ENCODE measurements around the gene TBCCD1. TPM values are rescaled to one million over a fixed set of nuclear protein-coding genes. Genes with fewer than 3 reads are reported as not detected.

The TBCCD1 gene
- total and polyA plus RNA-seq, 2 of the 4 experiments (the other 2 are of a cell fraction), result 7.9 to 19.7 TPM

DNA sequence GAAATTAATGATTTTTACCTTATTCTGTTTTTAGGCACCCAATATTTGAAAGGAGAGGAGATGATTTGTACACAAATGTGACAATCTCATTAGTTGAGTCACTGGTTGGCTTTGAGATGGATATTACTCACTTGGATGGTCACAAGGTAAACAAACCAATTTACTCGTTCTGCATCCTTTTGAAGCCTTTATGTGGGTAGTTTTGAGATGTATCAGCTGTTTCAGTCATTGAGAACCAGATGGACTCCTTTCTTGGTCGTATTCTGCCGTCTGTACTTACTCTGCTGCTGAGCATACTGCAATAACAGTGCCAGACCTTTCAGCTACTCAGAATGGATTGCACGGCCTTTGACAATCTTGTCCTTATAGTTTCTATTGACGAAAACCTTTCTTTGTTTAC lies 16.7 kb upstream of the TBCCD1 start:
- no peaks in the 10 kb centered on the region for H3K27me3 ChIP-seq (ENCODE audit: control insufficient read depth, insufficient read depth, low read length)
- H3K9me1 ChIP-seq (ENCODE audit: insufficient read depth, low read length), result no peaks in the 10 kb centered on the region
- H3K27ac ChIP-seq (ENCODE audit: insufficient read depth, low read length), result no peak overlapping the region
- no peaks in the 10 kb centered on the region for H4K20me1 ChIP-seq (ENCODE audit: insufficient read depth, low read length)
- no peak overlapping the region for H2BK120ac ChIP-seq (ENCODE audit: low read depth, low read length)
- no peak overlapping the region for H2AFZ ChIP-seq (replicated peaks; ENCODE audit: low read length, poor library complexity)
- no peaks in the 10 kb centered on the region for H3K9me3 ChIP-seq (ENCODE audit: control insufficient read depth, insufficient read depth, low read length)
- H2AK5ac ChIP-seq (ENCODE audit: low read depth, low read length), result no peak overlapping the region
- no peak overlapping the region for H3K56ac ChIP-seq (ENCODE audit: extremely low read depth, insufficient read depth, low read length)
- H3K18ac ChIP-seq (ENCODE audit: low read depth, low read length), result no peak overlapping the region
- H3K14ac ChIP-seq (replicated peaks; ENCODE audit: low read depth, low read length), result no peak overlapping the region
- no peak for TF ChIP-seq MAFK (IDR thresholded peaks at IDR 0.05; ENCODE audit: low read depth, low read length)
- TF ChIP-seq BHLHE40 (IDR thresholded peaks at IDR 0.05; ENCODE audit: low read depth, low read length), result no peak
- 0 out of 2 replicates have a peak, but pooled peaks have one; percentile 28 for TF ChIP-seq FOS (IDR thresholded peaks at IDR 0.05; ENCODE audit: low read depth, low read length)
- no peak overlapping the region for H2BK15ac ChIP-seq (ENCODE audit: low read depth, low read length)
- ATAC-seq (ENCODE audit: low read depth) (peak; percentile 80), DNase-seq (peak; percentile 74)
- no peak overlapping the region for H2BK5ac ChIP-seq (ENCODE audit: low read depth, low read length, poor library complexity, severe bottlenecking)
- H3K79me1 ChIP-seq (ENCODE audit: low read depth in 1 of 2, low read length in 2 of 2), result no peaks in the 10 kb centered on the region
- no peak overlapping the region for H3K4me3 ChIP-seq (ENCODE audit: insufficient read depth, low read depth, low read length)
- no peak overlapping the region for H3K4me2 ChIP-seq (ENCODE audit: low read depth, low read length)
- dilution Hi-C loops (cut with HindIII; ENCODE audit: low sequenced_read_pairs, unreplicated experiment), result no loop called here
- ChIA-PET POLR2A (ENCODE audit: unreplicated experiment) (no interaction called here), CTCF (interaction anchor here (0.7 kb wide), 1 partner anchor 33 kb away, joined by 3 read pairs; no protein-coding TSS in a partner anchor)
- H3K36me3 ChIP-seq (ENCODE audit: control insufficient read depth, insufficient read depth, low read length), result peaks cover 19% of the 10 kb centered on the region
- H4K91ac ChIP-seq (ENCODE audit: insufficient read depth, low read depth, low read length), result no peak overlapping the region
- WGBS, 2 experiments (ENCODE audit: extremely low coverage in 2 of 2, insufficient read length in 1 of 2), result no CpG with 5 or more reads among the region's 5 CpGs
- H3K23ac ChIP-seq (ENCODE audit: low read depth, low read length), result no peak overlapping the region
- H3K4ac ChIP-seq (ENCODE audit: low read depth, low read length), result no peak overlapping the region
- no peak overlapping the region for H3K9ac ChIP-seq (ENCODE audit: low read depth, low read length)
- H2AK9ac ChIP-seq (replicated peaks; ENCODE audit: low read depth, low read length, poor library complexity), result no peak overlapping the region
- no peak overlapping the region for H4K5ac ChIP-seq (ENCODE audit: low read depth, low read length)
- intact Hi-C loops (cut with micrococcal nuclease), result no loop called here
- no TSS peak for BruUV-seq (replicated peaks)
- in situ Hi-C loops (cut with MboI; ENCODE audit: low sequenced_read_pairs), result no loop called here
- H3K4me1 ChIP-seq (ENCODE audit: control insufficient read depth, insufficient read depth, low read length), result no peaks in the 10 kb centered on the region; the same call in 1 of the 2 replicates
- H4K8ac ChIP-seq (ENCODE audit: low read depth in 2 of 2, low read length in 2 of 2), result no peak overlapping the region
- no peak overlapping the region for H2BK20ac ChIP-seq (ENCODE audit: low read depth, low read length)

Measured in IMR-90 (cell line).